Brain microvascular endothelial cell (primary cell): ENCODE measurements around the gene EEF1AKMT4.
"Not testable (repeated sequence)": the region's sequence is repeated elsewhere in the genome, so short reads cannot be mapped to it uniquely, and the experiment has no call there.

Experiments used
- DNase-seq: peaks from one replicate; pipeline ENCODE4 v3.0.0-alpha.2; 2020
- H3K27ac ChIP-seq: fragments of 250-450 bp; sonication (Bioruptor Pico); 2 replicates; pipeline ENCODE4 v1.5.1; 2020; ENCODE audit warnings: mild to moderate bottlenecking, moderate library complexity
- H3K27me3 ChIP-seq: fragments of 250-450 bp; sonication (Bioruptor Pico); replicated peaks from 2 replicates; pipeline ENCODE4 v1.5.1; 2020; ENCODE audit warnings: mild to moderate bottlenecking
- H3K36me3 ChIP-seq: fragments of 250-450 bp; sonication (Bioruptor Pico); replicated peaks from 2 replicates; pipeline ENCODE4 v1.5.1; 2020; ENCODE audit warnings: mild to moderate bottlenecking
- H3K4me3 ChIP-seq: 2 replicates; pipeline ENCODE4 v1.5.1; 2011; ENCODE audit warnings: low read depth, mild to moderate bottlenecking, control low read depth, low read length, moderate library complexity
- in situ Hi-C: cut with HindIII; loops from 2 replicates; pipeline ENCODE4 v1.10.0; 2017; ENCODE audit warnings: low sequenced_read_pairs, low pct_ligation_motif_present
- TF ChIP-seq, protein P1 (sequence below): IDR thresholded peaks from 2 replicates; pipeline ENCODE4 v1.5.1; 2011; ENCODE audit warnings: low read depth, mild to moderate bottlenecking, moderate library complexity, low read length, control low read depth, inconsistent platforms; ENCODE audit errors: missing control alignments

Gene EEF1AKMT4

DNA sequence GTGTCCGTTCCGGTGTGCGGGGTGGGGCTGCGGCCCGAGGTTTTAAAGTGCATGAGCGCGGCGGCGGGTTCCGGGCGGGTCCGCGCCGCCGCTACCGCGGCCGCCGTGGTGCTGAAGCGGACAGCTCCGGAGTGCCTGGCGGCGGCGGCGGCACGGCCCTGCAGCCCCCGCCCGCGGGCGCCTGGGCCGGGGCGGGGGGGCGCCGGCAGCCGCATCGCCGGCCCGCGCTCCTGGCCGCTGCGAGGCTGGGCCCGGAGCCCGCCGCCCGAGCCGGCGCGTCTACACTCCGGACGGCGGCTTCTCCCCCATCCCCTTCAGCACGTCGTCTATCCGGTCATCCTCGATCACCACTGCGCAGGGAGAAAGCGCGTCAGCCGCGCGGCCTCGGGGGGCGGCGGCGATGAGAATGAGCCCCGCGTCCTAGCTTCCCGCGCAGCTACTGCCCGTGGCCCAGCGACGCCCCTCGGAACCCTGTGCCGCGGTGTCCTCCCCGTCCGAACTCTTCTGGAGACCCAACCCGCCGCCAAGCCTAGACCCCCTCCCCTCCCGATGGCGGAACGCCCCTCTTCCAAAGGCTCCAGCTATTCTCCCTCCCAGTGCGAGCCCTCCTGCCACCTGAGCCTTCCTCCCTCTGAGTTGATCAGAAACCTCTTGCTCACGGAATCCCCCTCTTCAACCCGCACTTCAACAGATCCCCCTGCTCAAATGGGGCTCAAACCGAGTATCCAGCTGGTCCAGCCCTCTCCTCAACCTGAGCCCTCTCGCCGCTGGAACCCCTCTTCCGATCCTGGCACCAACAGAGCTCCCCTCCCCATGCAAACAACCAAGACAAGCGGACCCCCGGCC lies 10.6 kb downstream of the EEF1AKMT4 start:
- no peaks in the 10 kb centered on the region for H3K36me3 ChIP-seq
- in situ Hi-C loops: no loop called here
- H3K4me3 ChIP-seq: peak overlapping the region; percentile 59
- no peak overlapping the region for H3K27ac ChIP-seq
- peaks cover 1% of the 10 kb centered on the region for H3K27me3 ChIP-seq
- DNase-seq: peak; percentile 20
- TF ChIP-seq, protein P1, sequence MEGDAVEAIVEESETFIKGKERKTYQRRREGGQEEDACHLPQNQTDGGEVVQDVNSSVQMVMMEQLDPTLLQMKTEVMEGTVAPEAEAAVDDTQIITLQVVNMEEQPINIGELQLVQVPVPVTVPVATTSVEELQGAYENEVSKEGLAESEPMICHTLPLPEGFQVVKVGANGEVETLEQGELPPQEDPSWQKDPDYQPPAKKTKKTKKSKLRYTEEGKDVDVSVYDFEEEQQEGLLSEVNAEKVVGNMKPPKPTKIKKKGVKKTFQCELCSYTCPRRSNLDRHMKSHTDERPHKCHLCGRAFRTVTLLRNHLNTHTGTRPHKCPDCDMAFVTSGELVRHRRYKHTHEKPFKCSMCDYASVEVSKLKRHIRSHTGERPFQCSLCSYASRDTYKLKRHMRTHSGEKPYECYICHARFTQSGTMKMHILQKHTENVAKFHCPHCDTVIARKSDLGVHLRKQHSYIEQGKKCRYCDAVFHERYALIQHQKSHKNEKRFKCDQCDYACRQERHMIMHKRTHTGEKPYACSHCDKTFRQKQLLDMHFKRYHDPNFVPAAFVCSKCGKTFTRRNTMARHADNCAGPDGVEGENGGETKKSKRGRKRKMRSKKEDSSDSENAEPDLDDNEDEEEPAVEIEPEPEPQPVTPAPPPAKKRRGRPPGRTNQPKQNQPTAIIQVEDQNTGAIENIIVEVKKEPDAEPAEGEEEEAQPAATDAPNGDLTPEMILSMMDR: no peak

DNA sequence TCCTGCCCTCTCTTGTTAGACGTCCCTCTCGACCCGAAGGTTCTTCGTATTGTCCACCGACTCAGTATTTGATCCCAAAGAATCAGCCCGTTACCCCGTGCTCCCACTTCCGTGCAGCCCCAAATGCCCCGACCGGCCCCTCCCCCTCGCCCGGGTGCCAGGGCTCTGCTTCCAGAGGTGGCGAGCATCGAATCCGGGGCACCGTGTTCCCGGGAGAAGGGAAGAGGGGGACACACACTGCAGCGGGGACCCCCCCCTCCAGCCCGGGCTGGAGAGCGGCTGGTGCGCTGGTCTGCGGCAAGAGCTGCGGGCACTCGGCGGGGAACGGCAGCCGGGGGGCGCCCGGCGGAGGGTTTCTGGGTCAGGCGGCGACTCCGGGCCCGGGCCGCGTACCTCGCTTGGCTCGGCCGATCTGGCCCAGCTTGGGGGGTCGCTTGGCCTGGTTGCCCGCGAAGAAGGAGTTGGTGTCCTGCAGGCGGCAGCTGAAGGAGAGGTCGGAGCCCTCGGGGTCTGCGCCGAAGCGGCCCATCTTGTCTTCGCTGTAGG lies 11.3 kb downstream of the EEF1AKMT4 start:
- Histone ChIP-seq H3K36me3 (no peaks in the 10 kb centered on the region), H3K27me3 (peaks cover 1% of the 10 kb centered on the region), H3K27ac (no peak overlapping the region), H3K4me3 (peak overlapping the region; percentile 59)
- no peak for DNase-seq
- in situ Hi-C loops: no loop called here
- TF ChIP-seq, protein P1: no peak

DNA sequence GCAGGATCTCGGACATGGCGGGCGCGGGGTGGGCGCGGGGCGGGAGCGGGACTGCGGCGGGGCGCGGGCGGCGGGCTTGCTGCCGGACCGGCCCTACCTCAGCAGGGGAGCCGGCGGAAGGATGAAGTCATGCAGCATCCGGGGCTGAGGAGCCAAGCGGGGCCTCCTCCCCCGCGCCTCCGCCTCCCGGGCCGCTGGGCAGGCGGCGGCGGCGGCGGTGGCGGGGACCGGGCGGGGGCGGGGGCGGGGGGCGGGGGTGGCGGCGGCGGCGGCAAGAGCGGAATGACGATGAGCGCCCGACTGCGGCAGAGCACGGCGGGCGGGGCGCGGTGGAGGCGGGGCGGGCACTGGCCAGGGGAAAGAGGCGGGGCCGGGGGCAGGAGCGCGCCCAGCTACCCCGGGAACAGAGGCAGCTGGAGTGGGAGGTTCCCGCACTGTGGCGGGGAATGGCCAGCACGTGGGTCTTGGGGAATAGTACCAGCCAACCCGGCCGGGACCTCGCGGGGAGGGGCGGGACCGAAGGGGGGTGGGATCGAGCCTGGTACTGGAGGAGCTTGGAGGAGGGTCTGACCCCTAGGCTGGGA lies 11.9 kb downstream of the EEF1AKMT4 start, which contains the start of gene CAMK2N2:
Gene CAMK2N2, minus strand, starts transcription at position 284 of the 584 bp plus-strand sequence. Its CDS starts 268 bp downstream, at position 16.
- Histone ChIP-seq H3K4me3 (peak within 1 kb of the TSS; percentile 59), H3K27me3 (peaks cover 1% of the 10 kb centered on the region), H3K36me3 (no peaks in the 10 kb centered on the region), H3K27ac (no peak within 1 kb of the TSS)
- in situ Hi-C loops: no loop called here
- DNase-seq: peak; percentile 31
- TF ChIP-seq, protein P1: no peak

DNA sequence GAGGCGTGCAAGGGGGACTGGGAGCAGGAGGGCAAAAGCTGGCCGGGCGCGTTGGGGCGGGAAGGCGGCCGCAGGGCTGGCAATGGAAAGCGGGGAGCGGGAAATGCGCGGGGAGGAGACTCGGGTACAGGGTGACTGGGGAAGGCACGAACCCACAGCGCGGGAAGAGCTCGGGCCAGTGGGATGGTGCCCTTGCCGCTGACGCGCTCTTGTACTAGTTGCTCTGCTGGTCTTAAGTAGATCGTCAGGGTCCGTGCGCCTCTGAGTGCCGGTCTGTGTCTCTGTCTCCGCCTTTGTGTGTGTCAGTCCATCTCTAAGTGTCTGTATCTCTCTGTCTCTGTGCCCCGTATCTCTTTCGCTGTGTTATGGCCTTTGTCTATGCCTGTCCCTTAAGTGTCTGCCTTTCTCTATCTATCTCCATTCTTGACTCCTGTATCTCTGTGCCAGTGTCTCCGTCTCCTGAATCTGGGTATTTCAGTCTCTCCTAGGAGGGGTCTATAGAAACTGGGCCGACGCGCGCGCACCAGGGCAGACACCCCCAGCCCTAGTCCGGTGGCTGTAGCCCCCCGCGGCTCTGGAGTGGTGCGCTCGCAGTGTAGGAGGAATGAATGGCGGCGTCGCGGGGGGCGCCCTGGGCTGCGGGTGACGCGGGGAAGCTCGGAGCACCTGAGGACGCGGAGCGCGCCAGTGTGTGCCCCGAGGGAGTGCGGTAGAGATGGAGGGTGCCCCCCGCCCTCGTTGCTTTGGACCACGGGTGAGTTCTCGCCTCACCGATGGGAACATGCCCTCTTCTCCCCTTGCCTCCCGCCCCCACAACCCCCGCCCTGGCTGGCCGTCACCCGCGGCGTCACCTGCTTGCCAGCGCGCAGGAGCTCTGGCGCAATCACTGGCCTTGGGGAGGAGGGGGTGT lies 12.6 kb downstream of the EEF1AKMT4 start:
- H3K36me3 ChIP-seq: no peaks in the 10 kb centered on the region
- DNase-seq: peak; percentile 25
- TF ChIP-seq, protein P1: no peak
- in situ Hi-C loops: no loop called here
- peaks cover 1% of the 10 kb centered on the region for H3K27me3 ChIP-seq
- peak overlapping the region; percentile 59 for H3K4me3 ChIP-seq
- H3K27ac ChIP-seq: no peak overlapping the region

GRCh38 chr3:184262764-184263179 lies 13.3 kb downstream of the EEF1AKMT4 start:
- no peaks in the 10 kb centered on the region for H3K36me3 ChIP-seq
- in situ Hi-C loops: no loop called here

DNA sequence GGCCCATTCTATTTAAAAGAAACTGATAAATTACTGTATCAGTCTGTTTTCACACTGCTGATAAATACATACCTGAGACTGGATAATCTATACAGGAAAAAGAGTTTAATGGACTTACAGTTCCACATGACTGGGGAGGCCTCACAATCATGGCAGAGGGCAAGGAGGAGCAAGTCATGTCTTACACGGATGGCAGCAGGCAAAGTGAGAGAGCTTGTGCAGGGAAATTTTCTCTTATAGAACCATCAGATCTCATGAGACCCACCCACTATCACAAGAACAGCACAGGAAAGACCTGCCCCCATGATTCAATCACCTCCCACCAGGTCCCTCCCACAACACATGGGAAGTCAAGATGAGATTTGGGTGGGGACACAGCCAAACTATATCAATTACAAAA lies 17.8 kb downstream of the EEF1AKMT4 start:
- H3K27ac ChIP-seq, in situ Hi-C loops, H3K4me3 ChIP-seq, DNase-seq, H3K27me3 ChIP-seq, H3K36me3 ChIP-seq: not testable (repeated sequence)

More at GRCh38 chr3:184262764-184263179, 13.3 kb downstream of the EEF1AKMT4 start:
- peaks cover 1% of the 10 kb centered on the region for H3K27me3 ChIP-seq
- H3K27ac ChIP-seq: no peak overlapping the region
- no peak for DNase-seq
- peak overlapping the region; percentile 5 for H3K4me3 ChIP-seq
- TF ChIP-seq, protein P1: no peak
